Sigmoid colon (tissue), 7 donors: Measurements from ENCODE around the gene GALR1. TPM values are rescaled to one million over a fixed set of nuclear protein-coding genes. Genes with fewer than 3 reads are reported as not detected.
"Not testable (repeated sequence)": the region's sequence is repeated elsewhere in the genome, so short reads cannot be mapped to it uniquely, and the experiment has no call there.

Source experiments
- DNase-seq: peaks from one replicate; pipeline ENCODE4 v3.0.0-alpha.2; 2019
- H3K27ac ChIP-seq, 4 donors: fragments of 200-600 bp; sonication (generic); one replicate each; pipeline ENCODE4 v1.5.1; 2016 to 2019; ENCODE audit warnings: mild to moderate bottlenecking in 1 of 4
- H3K27me3 ChIP-seq, 3 donors: fragments of 200-600 bp; sonication (generic); one replicate each; pipeline ENCODE4 v1.5.1; 2019; ENCODE audit warnings: mild to moderate bottlenecking in 1 of 3
- H3K36me3 ChIP-seq, 4 donors: fragments of 200-600 bp; sonication (generic); one replicate each; pipeline ENCODE4 v1.5.1; 2016 to 2019
- H3K4me1 ChIP-seq, 4 donors: fragments of 200-600 bp; sonication (generic); one replicate each; pipeline ENCODE4 v1.5.1; 2017 to 2019
- H3K4me3 ChIP-seq, 4 donors: fragments of 200-600 bp; sonication (generic); one replicate each; pipeline ENCODE4 v1.5.1; 2017 to 2019; ENCODE audit warnings: mild to moderate bottlenecking in 2 of 4, moderate library complexity in 1 of 4
- H3K9me3 ChIP-seq, 4 donors: fragments of 200-600 bp in 3 of 4; sonication (generic) in 3 of 4; one replicate each; pipeline versions ENCODE4 v1.5.1 to v1.6.1; 2013 to 2019
- EP300 ChIP-seq, 4 donors: sonication (generic); formaldehyde crosslinking; IDR thresholded peaks; one replicate each; pipeline ENCODE4 v1.6.1; 2017; ENCODE audit warnings: antibody characterized with exemption in 4 of 4
- POLR2A ChIP-seq, 2 donors: fragments of 450-650 bp; IDR thresholded peaks; one replicate each; pipeline ENCODE4 v1.6.1; 2016; ENCODE audit warnings: antibody characterized with exemption in 2 of 2, mild to moderate bottlenecking in 2 of 2, moderate library complexity in 2 of 2
- POLR2AphosphoS5 ChIP-seq, 4 donors: sonication (generic); formaldehyde crosslinking; IDR thresholded peaks; one replicate each; pipeline ENCODE4 v1.6.1; 2017; ENCODE audit warnings: antibody characterized with exemption in 4 of 4
- WGBS, 2 donors: extraction: QIAGEN DNeasy Blood & Tissue Kit; methylation state at CpG; one replicate each; pipeline ENCODE4 v1.1.7; 2013; 5-methylcytosine and 5-hydroxymethylcytosine counted together
- intact Hi-C: fragments of 100-400 bp; cut with DNase I; formaldehyde crosslinking; loops from one replicate; pipeline ENCODE4 v1.15.1; 2023
- polyA plus RNA-seq, 3 donors: library from polyadenylated mRNA; stranded (reverse); fragments of 200-250 nt; gene quantifications; one replicate each; pipeline ENCODE4 v1.2.3, GENCODE V29; 2013
- total RNA-seq, 4 donors: library from RNA; depleted of rRNA; stranded (reverse); fragments of >200 nt; gene quantifications; one replicate each; pipeline ENCODE4 v1.1.0, GENCODE V29; 2016
- TF ChIP-seq, protein P1 (sequence below), 4 experiments: fragments of 450-650 bp in 3 of 4; fragments of 200-600 bp in 1 of 4; IDR thresholded peaks; one replicate each; pipeline ENCODE4 v1.5.1; 2016 to 2019; ENCODE audit warnings: antibody characterized with exemption in 4 of 4, mild to moderate bottlenecking in 3 of 4, moderate library complexity in 2 of 4
- donor health status: healthy with polysubstance abuse.
- donor health status: Bipolar disorder and iron deficiency.
- donor health status: healthy.

The GALR1 gene
- total and polyA plus RNA-seq, 7 donors: 0.16 to 0.71 (median 0.33) TPM; not detected in 2

DNA sequence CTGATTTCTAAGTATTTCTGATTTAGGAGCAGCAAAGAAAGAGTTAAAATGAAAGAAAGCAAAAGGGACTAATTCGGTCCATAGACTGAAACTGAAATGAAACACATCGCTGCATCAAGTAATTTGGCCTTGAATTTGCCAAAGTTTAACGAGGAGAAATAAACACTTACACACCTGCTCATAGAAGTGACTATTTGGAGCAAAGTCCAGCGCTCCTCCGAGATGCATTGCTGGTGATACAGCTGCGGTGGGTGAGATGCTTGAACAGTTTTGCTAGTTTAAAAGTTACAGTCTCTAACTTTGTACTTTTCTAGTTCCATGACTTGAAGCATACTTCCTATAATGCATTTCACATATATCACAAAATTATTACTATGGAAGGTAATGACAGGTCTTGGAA is 18.3 kb downstream of the GALR1 start:
- no peak overlapping the region for H3K4me3 ChIP-seq
- no peak for DNase-seq
- no peak overlapping the region for H3K27ac ChIP-seq
- TF ChIP-seq EP300 (IDR thresholded peaks at IDR 0.05) (no peak), POLR2AphosphoS5 (IDR thresholded peaks at IDR 0.05) (no peak), POLR2A (IDR thresholded peaks at IDR 0.05) (no peak)
- TF ChIP-seq, protein P1, sequence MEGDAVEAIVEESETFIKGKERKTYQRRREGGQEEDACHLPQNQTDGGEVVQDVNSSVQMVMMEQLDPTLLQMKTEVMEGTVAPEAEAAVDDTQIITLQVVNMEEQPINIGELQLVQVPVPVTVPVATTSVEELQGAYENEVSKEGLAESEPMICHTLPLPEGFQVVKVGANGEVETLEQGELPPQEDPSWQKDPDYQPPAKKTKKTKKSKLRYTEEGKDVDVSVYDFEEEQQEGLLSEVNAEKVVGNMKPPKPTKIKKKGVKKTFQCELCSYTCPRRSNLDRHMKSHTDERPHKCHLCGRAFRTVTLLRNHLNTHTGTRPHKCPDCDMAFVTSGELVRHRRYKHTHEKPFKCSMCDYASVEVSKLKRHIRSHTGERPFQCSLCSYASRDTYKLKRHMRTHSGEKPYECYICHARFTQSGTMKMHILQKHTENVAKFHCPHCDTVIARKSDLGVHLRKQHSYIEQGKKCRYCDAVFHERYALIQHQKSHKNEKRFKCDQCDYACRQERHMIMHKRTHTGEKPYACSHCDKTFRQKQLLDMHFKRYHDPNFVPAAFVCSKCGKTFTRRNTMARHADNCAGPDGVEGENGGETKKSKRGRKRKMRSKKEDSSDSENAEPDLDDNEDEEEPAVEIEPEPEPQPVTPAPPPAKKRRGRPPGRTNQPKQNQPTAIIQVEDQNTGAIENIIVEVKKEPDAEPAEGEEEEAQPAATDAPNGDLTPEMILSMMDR (IDR thresholded peaks at IDR 0.05): no peak
- intact Hi-C loops: no loop called here
- H3K36me3 ChIP-seq: no peaks in the 10 kb centered on the region
- WGBS, 2 donors: 11 to 57% methylated on average over 6 of the region's 6 CpGs
- H3K27me3 ChIP-seq: peaks cover 0 to 5% (median 0%) of the 10 kb centered on the region in 3 donors
- H3K4me1 ChIP-seq: no peaks in the 10 kb centered on the region
- H3K9me3 ChIP-seq: no peaks in the 10 kb centered on the region

DNA sequence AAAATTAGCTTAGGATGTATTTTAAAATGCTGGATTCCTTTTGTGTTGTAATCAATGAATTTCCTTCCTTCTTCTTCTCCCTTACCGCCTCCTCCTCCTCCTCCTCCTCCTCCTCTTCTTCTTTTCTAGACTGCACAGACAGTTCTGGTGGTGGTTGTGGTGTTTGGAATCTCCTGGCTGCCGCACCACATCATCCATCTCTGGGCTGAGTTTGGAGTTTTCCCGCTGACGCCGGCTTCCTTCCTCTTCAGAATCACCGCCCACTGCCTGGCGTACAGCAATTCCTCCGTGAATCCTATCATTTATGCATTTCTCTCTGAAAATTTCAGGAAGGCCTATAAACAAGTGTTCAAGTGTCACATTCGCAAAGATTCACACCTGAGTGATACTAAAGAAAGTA is 18.8 kb downstream of the GALR1 start:
- intact Hi-C loops: no loop called here
- no peak overlapping the region for H3K27ac ChIP-seq
- H3K4me1 ChIP-seq: no peaks in the 10 kb centered on the region
- no peak overlapping the region for H3K4me3 ChIP-seq
- WGBS, 2 donors: 79 to 91% methylated on average over 9 of the region's 9 CpGs
- H3K9me3 ChIP-seq: no peaks in the 10 kb centered on the region
- H3K27me3 ChIP-seq: peaks cover 0 to 5% (median 0%) of the 10 kb centered on the region in 3 donors
- no peaks in the 10 kb centered on the region for H3K36me3 ChIP-seq
- no peak for DNase-seq
- TF ChIP-seq, protein P1 (IDR thresholded peaks at IDR 0.05): no peak
- TF ChIP-seq POLR2A (IDR thresholded peaks at IDR 0.05): no peak
- TF ChIP-seq EP300 (IDR thresholded peaks at IDR 0.05): no peak
- no peak for TF ChIP-seq POLR2AphosphoS5 (IDR thresholded peaks at IDR 0.05)

DNA sequence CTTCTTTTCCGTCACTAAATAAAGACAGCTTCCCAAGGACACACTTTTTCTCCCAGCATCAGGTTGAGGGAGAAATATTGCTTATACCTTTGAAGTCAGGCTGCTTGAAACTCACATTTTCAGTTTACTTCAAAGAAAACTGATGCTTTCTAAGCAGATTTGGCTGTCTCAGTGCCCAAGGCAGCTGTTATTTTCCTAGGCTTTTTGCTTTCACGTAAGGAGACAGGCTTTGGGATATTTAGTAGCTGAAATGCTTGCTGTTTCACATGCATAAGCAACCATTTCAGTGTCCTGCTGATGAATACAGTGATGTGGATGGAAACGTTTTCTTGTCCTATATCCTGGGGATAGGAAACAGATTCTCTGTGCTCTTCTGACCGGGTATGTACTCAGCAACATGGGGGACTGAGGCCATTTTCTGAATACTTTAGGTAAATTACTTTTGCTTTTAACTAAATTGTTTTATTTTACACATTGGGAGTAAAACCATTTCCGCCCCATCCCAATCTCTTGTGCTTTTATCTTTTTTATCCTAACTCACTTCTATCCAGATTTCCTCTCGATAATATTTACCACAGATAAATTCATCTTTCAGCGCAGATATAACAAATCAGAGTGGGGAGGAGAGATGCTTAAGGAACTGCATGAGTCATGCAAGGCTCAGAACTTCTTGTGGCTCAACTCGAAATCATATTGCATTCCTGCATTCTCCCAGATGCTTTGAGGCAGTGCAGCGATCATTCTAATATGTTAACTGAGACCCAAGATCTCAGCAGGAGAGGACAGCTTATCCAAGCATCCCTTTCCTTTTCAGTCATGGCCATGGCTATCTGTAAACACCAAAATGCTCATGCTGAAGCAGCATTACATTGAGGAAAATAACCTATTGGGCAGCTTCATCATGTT is 22.2 kb downstream of the GALR1 start:
- Histone ChIP-seq H3K36me3 (no peaks in the 10 kb centered on the region), H3K4me1 (no peaks in the 10 kb centered on the region), H3K27ac (no peak overlapping the region), H3K4me3 (no peak overlapping the region), H3K27me3 (peaks cover 0 to 14% (median 0%) of the 10 kb centered on the region in 3 donors), H3K9me3 (no peaks in the 10 kb centered on the region)
- TF ChIP-seq POLR2AphosphoS5 (IDR thresholded peaks at IDR 0.05): no peak
- no peak for TF ChIP-seq EP300 (IDR thresholded peaks at IDR 0.05)
- TF ChIP-seq, protein P1 (IDR thresholded peaks at IDR 0.05): no peak
- TF ChIP-seq POLR2A (IDR thresholded peaks at IDR 0.05): no peak
- no peak for DNase-seq
- WGBS, 2 donors: 60 to 79% methylated on average over 9 of the region's 9 CpGs
- intact Hi-C loops: no loop called here

DNA sequence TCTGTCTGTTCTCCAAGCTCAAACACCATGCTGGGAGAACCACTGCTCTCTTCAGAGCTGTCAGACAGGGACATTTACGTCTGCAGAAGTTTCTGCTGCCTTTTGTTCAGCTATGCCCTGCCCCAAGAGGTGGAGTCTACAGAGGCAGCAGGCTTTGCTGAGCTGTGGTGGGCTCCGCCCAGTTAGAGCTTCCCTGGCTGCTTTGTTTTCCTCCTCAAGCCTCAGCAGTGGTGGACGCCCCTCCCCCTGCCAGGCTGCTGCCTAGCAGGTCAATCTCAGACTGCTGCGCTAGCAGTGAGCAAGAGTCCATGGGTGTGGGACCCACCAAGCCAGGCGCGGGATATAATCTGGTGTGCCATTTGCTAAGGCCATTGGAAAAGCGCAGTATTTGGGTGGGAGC is 41.2 kb downstream of the GALR1 start:
- H3K4me1 ChIP-seq, H3K9me3 ChIP-seq, H3K4me3 ChIP-seq, H3K27me3 ChIP-seq, H3K27ac ChIP-seq, DNase-seq, H3K36me3 ChIP-seq, intact Hi-C loops: not testable (repeated sequence)
- 73 to 77% methylated on average over 7 of the region's 7 CpGs for WGBS, 2 donors

DNA sequence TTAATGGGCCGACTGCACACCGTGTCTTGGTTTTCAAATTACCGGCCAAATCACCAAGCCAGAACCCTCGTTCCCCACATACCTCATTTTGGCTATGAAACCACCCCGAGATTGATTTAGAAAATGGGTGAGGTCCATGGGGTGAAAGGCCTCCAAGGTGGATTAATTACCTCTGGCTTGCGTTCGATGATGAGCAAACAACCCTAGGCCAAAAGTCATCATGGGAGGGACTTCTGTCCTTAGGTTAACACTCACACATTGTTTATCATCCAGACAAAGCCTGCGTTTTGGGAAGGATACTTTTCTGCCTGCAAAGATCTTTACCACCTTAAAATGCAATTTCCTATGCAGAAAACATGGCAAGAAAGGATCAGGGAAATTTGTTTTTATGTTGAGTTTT is 48.5 kb downstream of the GALR1 start:
- WGBS, 2 donors: 39 to 67% methylated on average over 8 of the region's 8 CpGs
- TF ChIP-seq POLR2AphosphoS5 (IDR thresholded peaks at IDR 0.05): no peak
- no peak for TF ChIP-seq POLR2A (IDR thresholded peaks at IDR 0.05)
- TF ChIP-seq, protein P1 (IDR thresholded peaks at IDR 0.05): no peak
- no peak for TF ChIP-seq EP300 (IDR thresholded peaks at IDR 0.05)
- Histone ChIP-seq H3K27ac (no peak overlapping the region), H3K36me3 (no peaks in the 10 kb centered on the region), H3K9me3 (no peaks in the 10 kb centered on the region), H3K27me3 (no peaks in the 10 kb centered on the region), H3K4me1 (no peaks in the 10 kb centered on the region), H3K4me3 (no peak overlapping the region)
- intact Hi-C loops: no loop called here
- no peak for DNase-seq
